ENCODE results near the gene PJA2.
"Not testable (repeated sequence)": the region's sequence is repeated elsewhere in the genome, so short reads cannot be mapped to it uniquely, and the experiment has no call there.

The PJA2 gene

GRCh38 chr5:109309326-109310063, 100.3 kb downstream of the PJA2 start:
- DNase-seq (ENCODE audit: low read depth in 2 of 2): no peak

GRCh38 chr5:109307951-109308350, 101.8 kb downstream of the PJA2 start:
- no peak for DNase-seq (ENCODE audit: low read depth in 2 of 2)

- DNase-seq (ENCODE audit: low read depth in 2 of 2): no peak
Observed at GRCh38 chr5:109307456-109307855, 102.3 kb downstream of the PJA2 start.

- DNase-seq (ENCODE audit: low read depth in 2 of 2): no peak
Observed at GRCh38 chr5:109305352-109305751, 104.4 kb downstream of the PJA2 start.

GRCh38 chr5:109304309-109304708, 105.5 kb downstream of the PJA2 start:
- DNase-seq (ENCODE audit: low read depth in 2 of 2): no peak

GRCh38 chr5:109300367-109300766, 109.4 kb downstream of the PJA2 start:
- no peak for DNase-seq (ENCODE audit: low read depth in 2 of 2)

GRCh38 chr5:109299557-109299956, 110.2 kb downstream of the PJA2 start:
- no peak for DNase-seq (ENCODE audit: low read depth in 2 of 2)

GRCh38 chr5:109298794-109299193, 111.0 kb downstream of the PJA2 start:
- DNase-seq (ENCODE audit: low read depth in 2 of 2): no peak

GRCh38 chr5:109297900-109298299, 111.9 kb downstream of the PJA2 start:
- no peak for DNase-seq (ENCODE audit: low read depth in 2 of 2)

- no peak for DNase-seq (ENCODE audit: low read depth in 2 of 2)
Observed at GRCh38 chr5:109291090-109291489, 118.7 kb downstream of the PJA2 start.

- no peak for DNase-seq (ENCODE audit: low read depth in 2 of 2)
Observed at GRCh38 chr5:109290231-109290630, 119.5 kb downstream of the PJA2 start.

- DNase-seq (ENCODE audit: low read depth in 2 of 2): not testable (repeated sequence)
Observed at GRCh38 chr5:109286628-109287027, 123.1 kb downstream of the PJA2 start.
